Endothelial cell of umbilical vein (primary cell): ENCODE results near the gene DCP2. TPM values are rescaled to one million over a fixed set of nuclear protein-coding genes. Genes with fewer than 3 reads are reported as not detected.

ENCODE experiments used
- BruUV-seq: library from RNA; stranded (reverse); fragments of 400-500 nt; replicated peaks from 2 replicates; lab custom pipeline; 2021; lab: Mats Ljungman, UMichigan
- CTCF ChIA-PET: fragments of 300-600, 350-600 bp; sonication (Branson Sonifier 250); formaldehyde crosslinking; loops from one replicate; lab custom pipeline; 2021; ENCODE audit warnings: antibody characterized with exemption, inconsistent platforms; lab: Charles Lee
- POLR2A ChIA-PET: fragments of 300-600, 350-600 bp; sonication (Branson Sonifier 250); formaldehyde crosslinking; loops from one replicate; lab custom pipeline; 2021; ENCODE audit warnings: antibody characterized with exemption, inconsistent platforms; lab: Charles Lee
- DNase-seq: peaks from one replicate; pipeline ENCODE4 v3.0.0-alpha.2; 2011; ENCODE audit warnings: low read depth, low spot score
- FAIRE-seq: peaks from 2 replicates; lab custom pipeline; 2011; peaks lifted over from hg19 to GRCh38; lab: Jason Lieb, UNC
- H2AFZ ChIP-seq: 2 replicates; pipeline ENCODE4 v1.6.0; 2012; ENCODE audit warnings: low read depth, low read length, control low read depth, inconsistent platforms
- H3K27ac ChIP-seq: 2 replicates; pipeline ENCODE4 v1.5.1; 2011; ENCODE audit warnings: low read depth, mild to moderate bottlenecking, control low read depth, low read length, moderate library complexity; ENCODE audit not compliant: insufficient read depth
- H3K27me3 ChIP-seq, 2 experiments: 2 replicates each; pipeline versions ENCODE4 v1.6.0 to v1.6.1; 2011; ENCODE audit warnings: low read length in 2 of 2, mixed read lengths in 1 of 2; ENCODE audit not compliant: control insufficient read depth in 2 of 2, insufficient read depth in 2 of 2
- H3K36me3 ChIP-seq, 2 experiments: 2 replicates in 1 of 2; 3 replicates in 1 of 2; pipeline ENCODE4 v1.5.1; 2011; ENCODE audit warnings: low read length in 2 of 2, mild to moderate bottlenecking in 1 of 2, moderate library complexity in 1 of 2; ENCODE audit not compliant: control insufficient read depth in 2 of 2, insufficient read depth in 2 of 2; ENCODE audit errors: extremely low read depth in 1 of 2
- H3K4me1 ChIP-seq: 3 replicates; pipeline ENCODE4 v1.5.1; 2011; ENCODE audit warnings: mild to moderate bottlenecking, low read length; ENCODE audit not compliant: control insufficient read depth, insufficient read depth; ENCODE audit errors: extremely low read depth
- H3K4me2 ChIP-seq: 2 replicates; pipeline ENCODE4 v1.6.1; 2011; ENCODE audit warnings: low read length, control low read depth, mixed read lengths; ENCODE audit not compliant: insufficient read depth
- H3K4me3 ChIP-seq, 3 experiments: fragments of 200-600 bp in 1 of 3; sonication (generic), shearing (Covaris generic) in 1 of 3; replicated peaks in 1 of 3; 2 replicates each; pipeline ENCODE4 v1.5.1; 2011 to 2016; ENCODE audit warnings: control low read depth in 3 of 3, low read length in 3 of 3, mild to moderate bottlenecking in 2 of 3, inconsistent platforms in 1 of 3, low read depth in 1 of 3, moderate library complexity in 1 of 3; ENCODE audit not compliant: insufficient read depth in 1 of 3
- H3K79me2 ChIP-seq: 2 replicates; pipeline ENCODE4 v1.6.0; 2012; ENCODE audit warnings: low read length, inconsistent platforms; ENCODE audit not compliant: control insufficient read depth, insufficient read depth
- H3K9ac ChIP-seq: replicated peaks from 2 replicates; pipeline ENCODE3; 2011; ENCODE audit warnings: low read length, control low read depth; ENCODE audit not compliant: insufficient read depth; ENCODE audit errors: extremely low read depth
- H3K9me1 ChIP-seq: replicated peaks from 3 replicates; pipeline ENCODE4 v1.6.0; 2011; ENCODE audit warnings: mild to moderate bottlenecking, low read length; ENCODE audit not compliant: control insufficient read depth, insufficient read depth; ENCODE audit errors: extremely low read depth
- H3K9me3 ChIP-seq: replicated peaks from 2 replicates; pipeline ENCODE4 v1.5.1; 2012; ENCODE audit warnings: low read length, inconsistent platforms; ENCODE audit not compliant: control insufficient read depth, insufficient read depth
- H4K20me1 ChIP-seq: replicated peaks from 2 replicates; pipeline ENCODE3; 2011; ENCODE audit warnings: mild to moderate bottlenecking, low read length; ENCODE audit not compliant: control insufficient read depth, insufficient read depth; ENCODE audit errors: extremely low read depth
- CTCF ChIP-seq, 2 donors: IDR thresholded peaks; 1 replicate in 1 of 2; 2 replicates in 1 of 2; pipeline ENCODE4 v1.5.1; 2011; ENCODE audit warnings: low read length in 2 of 2, mild to moderate bottlenecking in 2 of 2, moderate library complexity in 2 of 2, control low read depth in 1 of 2, inconsistent platforms in 1 of 2, low read depth in 1 of 2; ENCODE audit not compliant: insufficient read depth in 1 of 2; ENCODE audit errors: extremely low read depth in 1 of 2
- EZH2 ChIP-seq: IDR thresholded peaks from 2 replicates; pipeline ENCODE4 v1.6.1; 2012; ENCODE audit warnings: borderline replicate concordance, low read depth, mild to moderate bottlenecking, moderate library complexity, low read length, inconsistent platforms; ENCODE audit not compliant: severe bottlenecking
- FOS ChIP-seq: IDR thresholded peaks from 2 replicates; pipeline ENCODE4 v1.6.1; 2011; ENCODE audit warnings: mild to moderate bottlenecking, low read length, moderate library complexity, borderline replicate concordance; ENCODE audit not compliant: insufficient read depth
- GATA2 ChIP-seq: IDR thresholded peaks from 2 replicates; pipeline ENCODE4 v1.7.0; 2011; ENCODE audit warnings: low read depth, mild to moderate bottlenecking, moderate library complexity, mixed read lengths, low read length; ENCODE audit not compliant: insufficient read length, insufficient read depth
- JUN ChIP-seq: IDR thresholded peaks from 2 replicates; pipeline ENCODE4 v1.6.1; 2011; ENCODE audit warnings: borderline replicate concordance, low read depth; ENCODE audit not compliant: insufficient read length, insufficient read depth
- MAX ChIP-seq: IDR thresholded peaks from 2 replicates; pipeline ENCODE4 v1.6.1; 2011; ENCODE audit not compliant: insufficient read depth, insufficient read length
- MYC ChIP-seq: IDR thresholded peaks from one replicate; pipeline ENCODE4 v1.6.1; 2011; ENCODE audit warnings: mild to moderate bottlenecking, low read depth, low read length
- POLR2A ChIP-seq: IDR thresholded peaks from 2 replicates; pipeline ENCODE4 v1.6.1; 2012; ENCODE audit warnings: low read depth, mild to moderate bottlenecking, control low read depth, low read length
- POLR2AphosphoS5 ChIP-seq: IDR thresholded peaks from 2 replicates; pipeline ENCODE4 v1.6.1; 2012; ENCODE audit warnings: low read depth, mild to moderate bottlenecking, control low read depth, low read length, moderate library complexity; ENCODE audit not compliant: insufficient read depth
- dilution Hi-C: fragments of 300-500 bp; cut with MboI; formaldehyde crosslinking; loops from one replicate; pipeline ENCODE4 v1.15.0; 2019; ENCODE audit warnings: low sequenced_read_pairs; ENCODE audit not compliant: extremely low pct_ligation_motif_present
- intact Hi-C: fragments of 100-400 bp; cut with micrococcal nuclease; formaldehyde crosslinking; loops from one replicate; pipeline ENCODE4 v1.10.0; 2022
- polyA plus RNA-seq, 4 experiments: library from polyadenylated mRNA; depleted of rRNA in 3 of 4; stranded (reverse) in 3 of 4; unstranded in 1 of 4; fragments of >200 nt; gene quantifications; 2 replicates each; pipeline versions ENCODE4 v1.2.1 to v1.2.3, GENCODE V29; 2011 to 2012; ENCODE audit warnings: missing spikeins in 1 of 4
- total RNA-seq: library from RNA; stranded (reverse); gene quantifications from 2 replicates; pipeline ENCODE4 v1.2.3, GENCODE V29; 2021

The DCP2 gene
- total and polyA plus RNA-seq, 2 donors (not counting 3 experiments of a cell fraction or from before 2014, with no cell fraction given): 11.3 to 60.0 TPM

DNA sequence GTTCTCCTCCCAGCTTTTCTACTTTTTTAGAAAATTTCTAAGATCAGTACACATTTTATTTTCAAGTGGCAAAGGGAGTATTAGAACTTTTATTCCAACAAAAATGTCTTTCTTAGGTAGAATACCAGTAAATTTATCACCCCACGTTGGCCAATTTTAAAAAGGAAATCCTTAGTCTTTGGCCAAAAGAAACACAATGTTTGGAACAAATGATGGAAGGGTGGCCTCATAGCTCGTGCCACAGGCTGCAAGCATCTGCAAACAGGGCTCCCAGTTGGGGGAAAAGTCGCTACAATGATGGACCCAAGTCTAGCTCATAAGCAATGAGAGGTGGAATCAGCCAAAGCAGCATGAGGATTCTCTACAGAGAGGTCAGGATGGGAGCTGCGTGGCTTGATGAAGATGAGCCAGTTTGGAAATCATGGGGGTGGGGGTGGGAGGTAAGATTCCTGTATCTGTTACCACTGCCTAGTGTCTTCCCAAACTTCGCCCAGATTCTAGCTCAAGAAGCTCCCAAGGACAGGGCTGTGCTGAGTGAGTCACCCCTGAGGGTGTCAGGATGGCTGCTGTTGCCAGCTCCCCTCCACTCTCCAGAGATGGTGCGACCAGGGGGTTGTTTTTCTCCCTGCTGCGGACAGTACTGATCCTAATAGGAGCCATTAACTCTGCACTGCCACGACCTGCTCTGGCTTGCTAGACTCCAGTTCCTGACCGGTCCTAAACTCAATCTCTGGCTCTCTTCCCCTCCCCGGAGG lies 75.6 kb downstream of the DCP2 start:
- Histone ChIP-seq H3K9me1 (no peaks in the 10 kb centered on the region), H3K36me3 (peaks cover 0 to 8% of the 10 kb centered on the region in 2 experiments), H3K4me3 (no peak overlapping the region), H2AFZ (no peak overlapping the region), H3K9me3 (no peaks in the 10 kb centered on the region), H3K9ac (no peak overlapping the region), H3K4me1 (peaks cover 27% of the 10 kb centered on the region), H3K27ac (peak overlapping the region; percentile 73), H3K79me2 (no peaks in the 10 kb centered on the region), H3K4me2 (no peak overlapping the region), H4K20me1 (no peaks in the 10 kb centered on the region), H3K27me3 (no peaks in the 10 kb centered on the region)
- BruUV-seq: no TSS peak
- no peak for TF ChIP-seq FOS
- TF ChIP-seq MYC: no peak
- no peak for TF ChIP-seq JUN
- TF ChIP-seq GATA2: no peak
- no peak for TF ChIP-seq CTCF (IDR thresholded peaks at IDR 0.05; ENCODE audit: extremely low read depth in 1 of 2, insufficient read depth in 1 of 2, low read depth in 1 of 2, low read length in 2 of 2)
- no peak for TF ChIP-seq POLR2AphosphoS5
- TF ChIP-seq EZH2: no peak
- TF ChIP-seq MAX: no peak
- TF ChIP-seq POLR2A: no peak
- peak; percentile 59 for DNase-seq
- dilution Hi-C loops: no loop called here
- peak; percentile 54 for FAIRE-seq
- POLR2A ChIA-PET: interaction anchor here (0.6 kb wide), 1 partner anchor 34 kb away, joined by 3 read pairs; no protein-coding TSS in a partner anchor
- intact Hi-C loops: no loop called here
- CTCF ChIA-PET: interaction anchor here (0.8 to 3.3 kb wide), 4 partner anchors 10 to 560 kb away, joined by 3 to 10 read pairs (median 4); no protein-coding TSS in a partner anchor
